GM10266 (cell line): Measurements from ENCODE around the gene HPRT1.

Experiments used
- DNase-seq: peaks from one replicate; pipeline ENCODE4 v3.0.0; 2012; ENCODE audit errors: extremely low spot score
- TF ChIP-seq, protein P1 (sequence below): IDR thresholded peaks from 2 replicates; pipeline ENCODE4 v1.5.1; 2012; ENCODE audit warnings: mild to moderate bottlenecking, low read depth; ENCODE audit not compliant: control insufficient read depth, insufficient read depth; ENCODE audit errors: missing control alignments

HPRT1 gene

DNA sequence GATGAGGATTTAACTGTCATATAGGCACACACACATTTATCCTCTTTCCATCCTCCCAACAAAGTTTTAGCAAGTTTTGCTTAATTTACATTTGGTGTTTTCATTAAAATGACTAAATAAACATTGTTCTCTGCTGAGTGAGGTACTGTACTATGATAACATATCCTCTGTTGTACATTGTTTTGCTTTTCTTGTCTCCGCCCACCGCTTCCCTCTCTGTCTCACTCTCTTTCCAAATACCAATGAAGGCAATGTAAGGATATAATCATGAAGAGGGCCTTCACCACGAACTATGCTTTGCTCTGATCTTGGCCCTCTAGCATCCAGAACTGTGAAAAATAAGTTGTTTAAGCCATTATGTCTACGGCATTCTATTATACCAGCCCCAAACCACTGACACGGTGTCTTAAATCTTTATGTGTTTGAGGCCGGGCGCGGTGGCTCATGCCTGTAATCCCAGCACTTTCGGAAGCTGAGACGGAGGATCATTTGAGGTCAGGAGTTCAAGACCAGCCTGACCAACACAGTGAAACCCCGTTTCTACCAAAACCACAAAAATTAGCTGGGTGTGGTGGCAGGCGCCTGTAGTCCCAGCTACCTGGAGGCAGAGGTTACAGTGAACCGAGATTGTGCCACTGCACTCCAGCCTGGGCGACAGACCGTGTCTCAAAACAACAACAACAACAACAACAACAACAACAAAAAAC, 65.3 kb downstream of the HPRT1 start:
- DNase-seq: no peak
- TF ChIP-seq, protein P1, sequence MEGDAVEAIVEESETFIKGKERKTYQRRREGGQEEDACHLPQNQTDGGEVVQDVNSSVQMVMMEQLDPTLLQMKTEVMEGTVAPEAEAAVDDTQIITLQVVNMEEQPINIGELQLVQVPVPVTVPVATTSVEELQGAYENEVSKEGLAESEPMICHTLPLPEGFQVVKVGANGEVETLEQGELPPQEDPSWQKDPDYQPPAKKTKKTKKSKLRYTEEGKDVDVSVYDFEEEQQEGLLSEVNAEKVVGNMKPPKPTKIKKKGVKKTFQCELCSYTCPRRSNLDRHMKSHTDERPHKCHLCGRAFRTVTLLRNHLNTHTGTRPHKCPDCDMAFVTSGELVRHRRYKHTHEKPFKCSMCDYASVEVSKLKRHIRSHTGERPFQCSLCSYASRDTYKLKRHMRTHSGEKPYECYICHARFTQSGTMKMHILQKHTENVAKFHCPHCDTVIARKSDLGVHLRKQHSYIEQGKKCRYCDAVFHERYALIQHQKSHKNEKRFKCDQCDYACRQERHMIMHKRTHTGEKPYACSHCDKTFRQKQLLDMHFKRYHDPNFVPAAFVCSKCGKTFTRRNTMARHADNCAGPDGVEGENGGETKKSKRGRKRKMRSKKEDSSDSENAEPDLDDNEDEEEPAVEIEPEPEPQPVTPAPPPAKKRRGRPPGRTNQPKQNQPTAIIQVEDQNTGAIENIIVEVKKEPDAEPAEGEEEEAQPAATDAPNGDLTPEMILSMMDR: no peak

DNA sequence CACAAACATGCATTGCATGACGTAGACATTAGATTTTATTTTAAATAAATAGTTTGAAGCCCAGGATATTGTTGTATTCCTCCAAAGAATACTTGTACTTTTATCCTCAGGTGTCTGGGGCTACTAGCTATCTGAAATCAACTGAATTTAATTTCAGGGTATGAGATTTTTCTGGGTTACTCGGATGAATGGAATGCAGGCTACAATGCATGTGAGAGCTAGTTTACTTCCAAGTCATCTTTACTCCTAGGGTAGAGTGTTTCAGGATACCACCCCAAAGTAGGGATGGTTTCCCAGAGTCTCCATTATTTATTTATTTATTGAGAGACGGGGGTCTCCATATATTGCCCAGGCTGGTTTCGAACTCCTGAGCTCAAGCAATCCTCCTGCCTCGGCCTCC, 66.4 kb downstream of the HPRT1 start:
- TF ChIP-seq, protein P1: no peak
- no peak for DNase-seq

DNA sequence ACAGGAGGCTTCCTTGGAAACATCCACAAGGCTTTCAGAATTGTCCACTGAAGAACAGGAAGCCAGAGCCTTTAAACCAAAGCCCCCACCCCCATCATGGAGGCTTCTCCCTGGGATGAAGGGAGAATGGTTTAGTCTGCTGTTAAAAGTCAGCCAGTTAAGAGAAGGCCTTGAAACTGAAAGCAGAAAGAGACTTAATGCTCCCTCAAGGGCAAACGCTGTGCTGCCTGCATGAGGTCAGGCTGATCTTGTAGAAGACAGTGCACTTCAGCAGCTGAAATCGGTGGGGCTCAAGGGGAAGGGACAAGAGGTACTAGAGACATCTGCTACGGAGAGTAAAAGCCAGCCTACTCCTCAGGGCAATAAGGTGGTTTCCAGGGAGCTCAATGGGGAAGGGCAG, 69.0 kb downstream of the HPRT1 start:
- TF ChIP-seq, protein P1: no peak

DNA sequence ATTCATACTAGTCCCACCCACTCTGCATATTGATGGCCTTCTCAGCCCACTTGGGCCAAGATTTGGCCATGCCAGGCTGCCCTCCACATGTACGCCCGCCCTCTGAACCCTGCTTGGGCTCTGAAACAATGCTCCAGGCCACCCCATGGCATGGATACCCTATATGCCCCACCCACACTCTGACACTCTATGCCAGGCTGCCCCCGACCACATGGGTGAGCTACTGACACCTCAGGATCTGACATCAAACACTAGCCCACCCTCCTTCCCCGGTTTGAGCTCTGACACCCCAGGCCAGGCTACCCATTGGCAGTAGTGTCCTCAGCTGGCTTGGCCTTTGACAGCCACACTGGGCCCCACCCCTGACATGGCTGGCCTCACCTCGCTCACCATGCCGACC, 69.5 kb downstream of the HPRT1 start:
- no peak for DNase-seq

More for the DNA sequence above, 69.0 kb downstream of the HPRT1 start:
- DNase-seq: no peak

DNA sequence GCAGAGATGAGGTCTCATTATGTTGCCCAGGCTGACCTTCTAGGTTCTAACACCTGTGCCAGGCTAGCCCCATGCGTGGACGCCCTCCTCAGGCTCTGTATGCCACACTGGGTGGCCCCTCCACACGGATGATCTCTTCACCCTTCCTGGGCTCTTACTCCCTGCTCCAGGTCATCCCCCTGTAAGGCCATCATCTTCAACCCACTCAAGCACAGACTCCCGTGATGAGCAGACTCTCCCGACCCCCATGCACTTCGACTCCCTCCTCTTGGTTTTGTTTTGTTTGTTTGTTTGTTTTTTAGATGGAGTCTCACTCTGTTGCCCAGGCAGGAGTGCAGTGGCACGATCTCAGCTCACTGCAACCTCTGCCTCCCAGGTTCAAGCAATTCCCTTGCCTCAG, 70.9 kb downstream of the HPRT1 start:
- DNase-seq: no peak
- TF ChIP-seq, protein P1: no peak

More for the DNA sequence above, 69.5 kb downstream of the HPRT1 start:
- TF ChIP-seq, protein P1: no peak

DNA sequence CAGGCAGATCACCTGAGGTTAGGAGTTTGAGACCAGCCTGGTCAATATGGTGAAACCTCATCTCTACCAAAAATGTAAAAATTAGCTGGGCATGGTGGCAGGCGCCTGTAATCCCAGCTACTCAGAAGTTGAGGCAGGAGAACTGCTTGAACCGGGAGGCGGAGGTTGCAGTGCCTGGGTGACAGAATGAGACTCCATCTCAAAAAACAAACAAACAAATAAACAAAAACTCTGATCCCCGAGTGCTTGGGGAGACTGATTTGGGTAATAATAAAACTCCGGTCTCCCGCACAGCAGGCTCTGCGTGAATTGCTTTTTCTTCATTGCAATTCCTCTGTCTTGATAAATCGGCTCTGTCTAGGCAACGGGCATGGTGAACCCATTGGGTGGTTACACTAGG, 73.4 kb downstream of the HPRT1 start:
- DNase-seq: no peak
- TF ChIP-seq, protein P1: no peak

DNA sequence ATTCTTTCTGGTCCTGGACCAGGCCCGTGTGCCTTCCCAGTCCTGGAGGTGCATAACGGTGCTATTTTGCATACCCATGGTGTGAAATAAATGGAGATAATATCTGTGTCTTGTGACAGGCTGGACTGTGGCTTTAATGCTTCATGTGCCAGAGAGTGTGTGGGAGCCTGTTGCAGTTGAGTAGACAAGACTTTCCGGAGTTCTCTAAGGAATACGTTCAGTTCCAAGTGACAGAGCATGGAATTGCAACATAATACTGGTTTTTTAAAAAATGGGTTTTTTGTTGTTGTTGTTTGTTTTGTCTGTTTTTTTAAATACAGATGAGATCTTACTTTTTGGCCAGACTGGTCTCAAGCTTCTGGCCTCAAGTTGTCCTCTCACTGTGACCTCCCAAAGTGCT, 74.0 kb downstream of the HPRT1 start:
- TF ChIP-seq, protein P1: no peak
- DNase-seq: no peak
